BE2C (cell line): ENCODE data around the gene RPS3.

Experiments used
- DNase-seq: peaks from one replicate; pipeline ENCODE4 v3.0.0-alpha.2; 2020
- H3K27me3 ChIP-seq: fragments of 250-450 bp; sonication (Bioruptor Pico); 2 replicates; pipeline ENCODE4 v1.5.1; 2020; ENCODE audit warnings: mild to moderate bottlenecking
- H3K36me3 ChIP-seq: fragments of 250-450 bp; sonication (Bioruptor Pico); 2 replicates; pipeline ENCODE4 v1.5.1; 2020; ENCODE audit warnings: mild to moderate bottlenecking
- H3K4me1 ChIP-seq: fragments of 250-450 bp; sonication (Bioruptor Pico); 2 replicates; pipeline ENCODE4 v1.5.1; 2020
- H3K4me3 ChIP-seq: 2 replicates; pipeline ENCODE4 v1.5.1; 2011; ENCODE audit warnings: low read depth, low read length
- H3K9me3 ChIP-seq: fragments of 250-450 bp; sonication (Bioruptor Pico); 2 replicates; pipeline ENCODE4 v1.5.1; 2020
- TF ChIP-seq, protein P1 (sequence below): IDR thresholded peaks from 2 replicates; pipeline ENCODE4 v1.5.1; 2012; ENCODE audit warnings: mild to moderate bottlenecking, low read depth, low read length

RPS3 gene

GRCh38 chr11:75421902-75422247 lies 22.6 kb downstream of the RPS3 start:
- no peak for DNase-seq
- TF ChIP-seq, protein P1, sequence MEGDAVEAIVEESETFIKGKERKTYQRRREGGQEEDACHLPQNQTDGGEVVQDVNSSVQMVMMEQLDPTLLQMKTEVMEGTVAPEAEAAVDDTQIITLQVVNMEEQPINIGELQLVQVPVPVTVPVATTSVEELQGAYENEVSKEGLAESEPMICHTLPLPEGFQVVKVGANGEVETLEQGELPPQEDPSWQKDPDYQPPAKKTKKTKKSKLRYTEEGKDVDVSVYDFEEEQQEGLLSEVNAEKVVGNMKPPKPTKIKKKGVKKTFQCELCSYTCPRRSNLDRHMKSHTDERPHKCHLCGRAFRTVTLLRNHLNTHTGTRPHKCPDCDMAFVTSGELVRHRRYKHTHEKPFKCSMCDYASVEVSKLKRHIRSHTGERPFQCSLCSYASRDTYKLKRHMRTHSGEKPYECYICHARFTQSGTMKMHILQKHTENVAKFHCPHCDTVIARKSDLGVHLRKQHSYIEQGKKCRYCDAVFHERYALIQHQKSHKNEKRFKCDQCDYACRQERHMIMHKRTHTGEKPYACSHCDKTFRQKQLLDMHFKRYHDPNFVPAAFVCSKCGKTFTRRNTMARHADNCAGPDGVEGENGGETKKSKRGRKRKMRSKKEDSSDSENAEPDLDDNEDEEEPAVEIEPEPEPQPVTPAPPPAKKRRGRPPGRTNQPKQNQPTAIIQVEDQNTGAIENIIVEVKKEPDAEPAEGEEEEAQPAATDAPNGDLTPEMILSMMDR = no peak
- H3K27me3 ChIP-seq = no peaks in the 10 kb centered on the region
- H3K4me3 ChIP-seq = no peak overlapping the region
- H3K36me3 ChIP-seq = peaks cover 14% of the 10 kb centered on the region
- no peaks in the 10 kb centered on the region; the same call in 1 of the 2 replicates for H3K4me1 ChIP-seq
- no peaks in the 10 kb centered on the region for H3K9me3 ChIP-seq

DNA sequence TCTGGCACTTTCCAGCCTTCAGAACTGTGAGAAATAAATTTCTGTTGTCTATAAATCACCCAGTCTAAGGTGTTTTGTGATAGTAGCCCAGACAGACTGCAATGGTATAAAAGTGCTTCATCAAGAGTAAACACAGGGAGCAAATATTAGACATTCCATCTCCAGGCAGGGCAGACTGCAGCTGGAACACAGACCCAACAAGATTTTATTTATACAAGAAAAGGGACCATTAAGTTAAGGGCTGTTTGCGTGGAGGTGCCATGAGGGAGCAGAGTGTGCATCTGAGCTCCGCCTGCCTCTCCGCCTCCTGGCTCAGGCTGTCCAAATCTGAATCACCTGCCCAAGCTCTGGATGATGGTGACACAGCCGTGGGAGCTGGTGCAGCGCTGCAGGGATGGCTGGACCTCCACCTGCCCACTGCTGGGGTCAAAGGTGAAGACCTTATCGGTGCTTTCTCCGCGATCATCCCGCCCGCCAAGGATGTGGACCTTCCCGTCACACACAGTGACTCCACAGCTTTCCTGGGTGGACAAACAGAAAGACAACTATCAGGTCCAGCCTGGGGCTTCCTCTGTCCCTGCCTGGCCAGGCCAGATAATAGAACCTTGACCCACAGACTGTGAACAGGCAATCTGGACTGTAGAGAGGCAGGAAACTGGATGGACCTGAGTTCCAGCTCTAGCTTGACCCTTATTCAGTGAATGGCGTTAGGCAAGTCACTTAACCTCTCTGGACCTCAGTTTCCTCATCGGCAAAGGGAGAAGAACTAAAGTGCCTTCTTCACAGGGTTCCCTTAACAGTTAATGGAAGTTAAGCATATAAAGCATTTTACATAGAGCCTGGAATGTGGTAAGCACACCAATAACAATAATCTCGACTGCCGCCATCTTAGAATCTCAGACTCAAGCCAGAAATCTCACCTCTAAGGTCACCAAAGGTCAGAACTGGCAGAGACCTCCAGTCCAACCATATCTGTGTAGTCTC lies 23.2 kb downstream of the RPS3 start:
- H3K4me3 ChIP-seq = no peak overlapping the region

GRCh38 chr11:75423721-75424120 lies 24.4 kb downstream of the RPS3 start:
- peaks cover 3% of the 10 kb centered on the region; the same call in 1 of the 2 replicates for H3K4me1 ChIP-seq
- H3K27me3 ChIP-seq = no peaks in the 10 kb centered on the region
- H3K9me3 ChIP-seq = no peaks in the 10 kb centered on the region
- TF ChIP-seq, protein P1 = no peak
- no peak overlapping the region for H3K4me3 ChIP-seq
- DNase-seq = no peak
- H3K36me3 ChIP-seq = peaks cover 11% of the 10 kb centered on the region

More for the DNA sequence above, 23.2 kb downstream of the RPS3 start:
- H3K27me3 ChIP-seq = no peaks in the 10 kb centered on the region
- no peaks in the 10 kb centered on the region for H3K9me3 ChIP-seq
- H3K36me3 ChIP-seq = peaks cover 14% of the 10 kb centered on the region
- TF ChIP-seq, protein P1 = no peak
- no peak for DNase-seq
- no peaks in the 10 kb centered on the region; the same call in 1 of the 2 replicates for H3K4me1 ChIP-seq

GRCh38 chr11:75424396-75424795 lies 25.1 kb downstream of the RPS3 start:
- Histone ChIP-seq H3K9me3 (no peaks in the 10 kb centered on the region; the same call in 1 of the 2 replicates), H3K4me1 (peaks cover 3% of the 10 kb centered on the region; the same call in 1 of the 2 replicates), H3K27me3 (peaks cover 6% of the 10 kb centered on the region; the same call in 1 of the 2 replicates), H3K4me3 (no peak overlapping the region), H3K36me3 (peaks cover 11% of the 10 kb centered on the region)
- DNase-seq = no peak
- TF ChIP-seq, protein P1 = no peak

DNA sequence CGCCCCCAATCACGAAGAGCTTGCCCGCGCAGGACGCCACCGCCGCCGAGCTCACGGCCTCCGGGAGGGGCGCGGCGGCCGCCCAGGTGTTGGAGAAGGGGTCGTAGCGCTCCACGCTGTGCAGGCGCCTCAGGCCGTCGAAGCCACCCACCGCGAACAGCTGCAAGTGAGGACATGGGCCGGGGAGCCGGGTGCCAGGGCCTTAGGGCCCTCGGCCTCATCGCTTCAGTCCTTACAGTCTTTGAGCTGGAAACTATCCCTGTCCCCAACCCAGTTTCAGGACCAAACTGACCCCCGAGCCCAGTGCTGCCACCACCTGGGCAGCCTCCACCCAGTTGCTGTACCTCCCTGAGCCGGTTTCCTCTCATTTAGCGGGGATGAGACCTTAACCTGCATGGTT lies 26.1 kb downstream of the RPS3 start:
- peaks cover 3% of the 10 kb centered on the region; the same call in 1 of the 2 replicates for H3K4me1 ChIP-seq

More for the DNA sequence above, 26.1 kb downstream of the RPS3 start:
- Histone ChIP-seq H3K9me3 (peaks cover 4% of the 10 kb centered on the region), H3K27me3 (peaks cover 16% of the 10 kb centered on the region), H3K36me3 (peaks cover 11% of the 10 kb centered on the region), H3K4me3 (no peak overlapping the region)
- DNase-seq = no peak
- TF ChIP-seq, protein P1 = peak; percentile 51
